IPS-18a (cell line): Measurements from ENCODE around the gene MYRF.

Source experiments
- H3K27ac ChIP-seq: one replicate; pipeline ENCODE4 v1.5.1; 2013; ENCODE audit warnings: low read length
- H3K27me3 ChIP-seq: one replicate; pipeline ENCODE4 v1.6.1; 2013; ENCODE audit warnings: mild to moderate bottlenecking, low read length; ENCODE audit not compliant: control insufficient read depth, insufficient read depth
- H3K36me3 ChIP-seq: one replicate; pipeline ENCODE4 v1.6.1; 2013; ENCODE audit warnings: low read depth, low read length; ENCODE audit not compliant: control insufficient read depth
- H3K4me1 ChIP-seq: one replicate; pipeline ENCODE4 v1.6.1; 2013; ENCODE audit warnings: low read depth, low read length; ENCODE audit not compliant: control insufficient read depth
- H3K4me3 ChIP-seq: one replicate; pipeline ENCODE4 v1.5.1; 2013; ENCODE audit warnings: low read length
- H3K9ac ChIP-seq: one replicate; pipeline ENCODE4 v1.6.1; 2013; ENCODE audit warnings: mild to moderate bottlenecking, low read length, moderate library complexity
- H3K9me3 ChIP-seq: one replicate; pipeline ENCODE4 v1.6.1; 2013; ENCODE audit warnings: low read depth, low read length; ENCODE audit not compliant: control insufficient read depth

MYRF gene

GRCh38 chr11:61733120-61733978 lies 19.1 kb upstream of the MYRF start:
- peaks cover 12% of the 10 kb centered on the region for H3K36me3 ChIP-seq
- no peak overlapping the region for H3K27ac ChIP-seq
- H3K4me1 ChIP-seq: no peaks in the 10 kb centered on the region
- H3K4me3 ChIP-seq: no peak overlapping the region
- H3K9ac ChIP-seq: no peak overlapping the region
- no peaks in the 10 kb centered on the region for H3K27me3 ChIP-seq
- no peaks in the 10 kb centered on the region for H3K9me3 ChIP-seq

GRCh38 chr11:61734767-61735166 lies 17.7 kb upstream of the MYRF start:
- H3K36me3 ChIP-seq: peaks cover 7% of the 10 kb centered on the region
- no peaks in the 10 kb centered on the region for H3K27me3 ChIP-seq

GRCh38 chr11:61735391-61735790 lies 17.0 kb upstream of the MYRF start:
- no peaks in the 10 kb centered on the region for H3K9me3 ChIP-seq
- peaks cover 7% of the 10 kb centered on the region for H3K36me3 ChIP-seq
- no peak overlapping the region for H3K27ac ChIP-seq
- no peak overlapping the region for H3K4me3 ChIP-seq
- no peaks in the 10 kb centered on the region for H3K27me3 ChIP-seq
- no peaks in the 10 kb centered on the region for H3K4me1 ChIP-seq
- no peak overlapping the region for H3K9ac ChIP-seq

More at GRCh38 chr11:61734767-61735166, 17.7 kb upstream of the MYRF start:
- Histone ChIP-seq H3K4me3 (no peak overlapping the region), H3K9me3 (no peaks in the 10 kb centered on the region), H3K27ac (no peak overlapping the region), H3K4me1 (no peaks in the 10 kb centered on the region), H3K9ac (no peak overlapping the region)

- Histone ChIP-seq H3K27me3 (no peaks in the 10 kb centered on the region), H3K4me1 (no peaks in the 10 kb centered on the region), H3K36me3 (peaks cover 7% of the 10 kb centered on the region), H3K4me3 (no peak overlapping the region), H3K27ac (no peak overlapping the region), H3K9ac (no peak overlapping the region), H3K9me3 (no peaks in the 10 kb centered on the region)
Observed at GRCh38 chr11:61736310-61736709, 16.1 kb upstream of the MYRF start.

GRCh38 chr11:61737131-61737530 lies 15.3 kb upstream of the MYRF start:
- Histone ChIP-seq H3K9me3 (no peaks in the 10 kb centered on the region), H3K27me3 (no peaks in the 10 kb centered on the region), H3K27ac (no peak overlapping the region), H3K9ac (no peak overlapping the region), H3K4me1 (no peaks in the 10 kb centered on the region), H3K4me3 (no peak overlapping the region), H3K36me3 (peaks cover 10% of the 10 kb centered on the region)

- Histone ChIP-seq H3K4me1 (no peaks in the 10 kb centered on the region), H3K27ac (no peak overlapping the region), H3K9ac (no peak overlapping the region), H3K4me3 (no peak overlapping the region), H3K27me3 (no peaks in the 10 kb centered on the region), H3K9me3 (no peaks in the 10 kb centered on the region), H3K36me3 (peaks cover 10% of the 10 kb centered on the region)
Observed at GRCh38 chr11:61737636-61738386, 14.6 kb upstream of the MYRF start.

GRCh38 chr11:61738776-61739175 lies 13.7 kb upstream of the MYRF start:
- Histone ChIP-seq H3K27ac (no peak overlapping the region), H3K9me3 (no peaks in the 10 kb centered on the region), H3K27me3 (no peaks in the 10 kb centered on the region), H3K4me3 (no peak overlapping the region), H3K36me3 (peaks cover 10% of the 10 kb centered on the region), H3K4me1 (no peaks in the 10 kb centered on the region), H3K9ac (no peak overlapping the region)

GRCh38 chr11:61739413-61739812 lies 13.0 kb upstream of the MYRF start:
- no peak overlapping the region for H3K27ac ChIP-seq
- H3K27me3 ChIP-seq: no peaks in the 10 kb centered on the region
- no peaks in the 10 kb centered on the region for H3K4me1 ChIP-seq
- peaks cover 10% of the 10 kb centered on the region for H3K36me3 ChIP-seq
- no peaks in the 10 kb centered on the region for H3K9me3 ChIP-seq
- H3K9ac ChIP-seq: no peak overlapping the region
- no peak overlapping the region for H3K4me3 ChIP-seq

GRCh38 chr11:61739966-61740365 lies 12.5 kb upstream of the MYRF start:
- H3K9ac ChIP-seq: no peak overlapping the region

GRCh38 chr11:61742391-61742790 lies 10.0 kb upstream of the MYRF start:
- H3K27ac ChIP-seq: no peak overlapping the region
- H3K27me3 ChIP-seq: no peaks in the 10 kb centered on the region
- H3K36me3 ChIP-seq: peaks cover 3% of the 10 kb centered on the region
- no peaks in the 10 kb centered on the region for H3K9me3 ChIP-seq
- no peak overlapping the region for H3K9ac ChIP-seq
- H3K4me3 ChIP-seq: no peak overlapping the region
- H3K4me1 ChIP-seq: no peaks in the 10 kb centered on the region

More at GRCh38 chr11:61739966-61740365, 12.5 kb upstream of the MYRF start:
- Histone ChIP-seq H3K27me3 (no peaks in the 10 kb centered on the region), H3K4me3 (no peak overlapping the region), H3K4me1 (no peaks in the 10 kb centered on the region), H3K27ac (no peak overlapping the region), H3K36me3 (peaks cover 10% of the 10 kb centered on the region), H3K9me3 (no peaks in the 10 kb centered on the region)

- H3K27ac ChIP-seq: no peak overlapping the region
- no peaks in the 10 kb centered on the region for H3K9me3 ChIP-seq
- H3K9ac ChIP-seq: no peak overlapping the region
- H3K4me1 ChIP-seq: peaks cover 3% of the 10 kb centered on the region
- peaks cover under 1% of the 10 kb centered on the region for H3K27me3 ChIP-seq
- H3K36me3 ChIP-seq: peaks cover 3% of the 10 kb centered on the region
- no peak overlapping the region for H3K4me3 ChIP-seq
Observed at GRCh38 chr11:61743486-61744095, 8.8 kb upstream of the MYRF start.
